Gastrocnemius medialis (tissue), 4 donors: Measurements from ENCODE around the gene FAM110D. TPM values are rescaled to one million over a fixed set of nuclear protein-coding genes. Genes with fewer than 3 reads are reported as not detected.
A peak's percentile ranks its signal among the peaks of the same experiment; 100 is the strongest.

Source experiments
- ATAC-seq, 2 donors: fragments of 150-250 bp; one replicate each; pipeline ENCODE4 v1.9.1; 2016
- DNase-seq, 2 donors: peaks; one replicate each; pipeline ENCODE4 v3.0.0-alpha.2; 2019
- H3K27ac ChIP-seq, 4 donors: fragments of 200-600 bp; sonication (generic); 1 replicate in 1 of 4; 2 replicates in 3 of 4; pipeline ENCODE4 v1.5.1; 2016 to 2018; ENCODE audit warnings: mild to moderate bottlenecking in 2 of 4, moderate library complexity in 1 of 4
- H3K27me3 ChIP-seq, 3 donors: fragments of 200-600 bp; sonication (generic) in 2 of 3; 1 replicate in 1 of 3; 2 replicates in 2 of 3; pipeline versions ENCODE4 v1.5.1 to v1.6.0; 2016 to 2019; ENCODE audit warnings: mild to moderate bottlenecking in 1 of 3, moderate library complexity in 1 of 3
- H3K36me3 ChIP-seq, 2 donors: fragments of 200-600 bp; sonication (generic) in 1 of 2; one replicate each; pipeline ENCODE4 v1.5.1; 2017 to 2018
- H3K4me1 ChIP-seq, 2 donors: fragments of 200-600 bp; sonication (generic) in 1 of 2; one replicate each; pipeline ENCODE4 v1.5.1; 2016 to 2017; ENCODE audit warnings: mild to moderate bottlenecking in 2 of 2
- H3K4me3 ChIP-seq, 4 donors: fragments of 200-600 bp; sonication (generic) in 3 of 4; 1 replicate in 1 of 4; 2 replicates in 3 of 4; pipeline ENCODE4 v1.5.1; 2016 to 2019; ENCODE audit warnings: mild to moderate bottlenecking in 2 of 4
- H3K9me3 ChIP-seq, 3 donors: fragments of 200-600 bp; sonication (generic) in 2 of 3; 1 replicate in 1 of 3; 2 replicates in 2 of 3; pipeline ENCODE4 v1.5.1; 2016 to 2019
- CTCF ChIP-seq, 5 experiments: fragments of 450-650 bp in 3 of 5; fragments of 200-600 bp in 2 of 5; sonication (generic) in 2 of 5; IDR thresholded peaks in 4 of 5; conservative IDR thresholded peaks in 1 of 5; 1 replicate in 4 of 5; 2 replicates in 1 of 5; pipeline ENCODE4 v1.5.1; 2016 to 2019; ENCODE audit warnings: antibody characterized with exemption in 5 of 5, mild to moderate bottlenecking in 3 of 5, moderate library complexity in 3 of 5
- POLR2A ChIP-seq, 2 donors: fragments of 450-650 bp; IDR thresholded peaks; one replicate each; pipeline ENCODE4 v1.6.1; 2017; ENCODE audit warnings: antibody characterized with exemption in 2 of 2, mild to moderate bottlenecking in 2 of 2, moderate library complexity in 2 of 2
- in situ Hi-C, 4 donors: fragments of 200-750 bp; cut with MboI; loops; one replicate each; pipeline versions ENCODE4 v1.15.0 to v1.8.0; 2017; ENCODE audit warnings: low sequenced_read_pairs in 4 of 4
- intact Hi-C: fragments of 100-400 bp; cut with DNase I; formaldehyde crosslinking; loops from one replicate; pipeline ENCODE4 v1.15.1; 2023; ENCODE audit warnings: low total_unique reads
- total RNA-seq, 4 donors: library from RNA; depleted of rRNA; stranded (reverse); fragments of >200 nt; gene quantifications; one replicate each; pipeline versions ENCODE4 v1.1.0 to v1.2.3, GENCODE V29; 2016

FAM110D gene
- total RNA-seq, 4 donors from 2014 or later, result 3.1 to 5.2 (median 4.2) TPM

GRCh38 chr1:26164036-26164860, 5.4 kb downstream of the FAM110D start:
- no peaks in the 10 kb centered on the region for H3K27me3 ChIP-seq
- H3K36me3 ChIP-seq, result no peaks in the 10 kb centered on the region
- ATAC-seq (peak; percentile 27 to 37), DNase-seq (no peak)
- peaks cover 7 to 16% of the 10 kb centered on the region in 2 donors for H3K4me1 ChIP-seq
- TF ChIP-seq POLR2A (IDR thresholded peaks at IDR 0.05), result no peak
- peak in 4 of 5 experiments; percentile 87 to 95 (median 90) for TF ChIP-seq CTCF (IDR thresholded peaks at IDR 0.05 in 4 of 5, conservative IDR thresholded peaks at IDR 0.05 in 1 of 5)
- H3K4me3 ChIP-seq, result peak overlapping the region; percentile 42 to 60 (median 46)
- no peaks in the 10 kb centered on the region for H3K9me3 ChIP-seq
- intact Hi-C loops, result loop anchor here (1.0 to 5.0 kb wide), 2 partner anchors 69 to 127 kb away; no protein-coding TSS in a partner anchor
- in situ Hi-C loops, result loop anchor here in 1 of 4 donors (25.0 kb wide), 2 partner anchors 127 to 277 kb away; partner anchors contain the start of genes PAQR7 and SLC30A2
- peak overlapping the region; percentile 63 to 76 (median 73) for H3K27ac ChIP-seq

DNA sequence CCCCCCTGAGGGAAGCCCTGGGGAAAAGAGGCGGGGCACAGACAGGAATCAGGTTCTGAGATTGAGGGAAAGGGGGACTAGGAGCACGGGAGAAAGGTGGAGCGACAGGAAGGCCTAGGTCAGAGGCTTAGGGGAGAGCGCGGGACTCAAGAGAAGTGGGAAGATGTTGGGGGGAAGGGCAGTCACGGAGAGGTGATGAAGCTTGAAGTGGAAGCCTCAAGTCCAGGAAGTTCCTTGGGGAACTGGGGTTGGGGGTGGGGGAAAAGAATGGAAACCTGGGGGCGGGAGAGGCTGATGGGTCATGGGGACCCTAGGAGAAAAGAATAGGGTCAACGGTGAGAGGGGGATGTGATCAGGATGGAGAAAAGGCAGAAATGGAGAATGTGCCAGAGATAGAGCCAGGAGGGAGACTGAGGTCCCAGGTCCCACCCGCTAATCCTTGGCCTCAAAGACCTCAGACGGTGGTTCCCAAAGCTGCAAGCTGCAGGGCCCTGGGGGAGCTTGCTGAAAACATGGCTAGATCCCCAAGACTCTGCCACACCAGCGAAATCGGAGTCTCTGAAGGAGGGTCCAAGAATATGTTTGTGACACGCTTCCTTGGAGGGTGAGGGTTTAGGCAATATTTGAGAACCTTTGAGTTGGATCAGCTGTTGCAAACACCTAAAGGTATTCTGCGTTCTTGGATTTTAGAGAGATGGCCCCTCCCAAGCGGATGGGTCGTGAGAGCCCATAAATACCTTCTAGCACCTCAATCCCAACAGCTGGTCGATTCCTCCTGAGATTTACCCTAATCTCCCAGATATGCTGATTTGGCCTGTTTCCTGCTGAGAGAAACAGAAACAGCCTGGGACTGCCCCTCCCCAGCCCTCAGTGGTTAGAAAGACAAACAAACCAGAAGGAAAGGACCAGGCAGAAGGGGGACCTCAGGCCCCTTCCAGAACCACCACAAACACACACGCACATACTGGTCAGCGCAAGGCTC, 6.3 kb downstream of the FAM110D start:
- in situ Hi-C loops (loop anchor here in 2 of 4 donors (5.0 to 25.0 kb wide), 3 partner anchors 67 to 278 kb away; partner anchors contain the start of genes CEP85 (in 1 of the 2), PAQR7 (in 1 of the 2) and SLC30A2 (in 1 of the 2)), intact Hi-C loops (loop anchor here (1.0 to 5.0 kb wide), 2 partner anchors 68 to 128 kb away; no protein-coding TSS in a partner anchor)
- Histone ChIP-seq H3K27me3 (no peaks in the 10 kb centered on the region), H3K36me3 (no peaks in the 10 kb centered on the region), H3K4me1 (peaks cover 7 to 15% of the 10 kb centered on the region in 2 donors), H3K4me3 (peak overlapping the region in 1 of 4 donors; percentile 48), H3K27ac (peak overlapping the region; percentile 63 to 76 (median 73)), H3K9me3 (no peaks in the 10 kb centered on the region)
- DNase-seq (no peak), ATAC-seq (no peak)
- TF ChIP-seq CTCF (IDR thresholded peaks at IDR 0.05 in 4 of 5, conservative IDR thresholded peaks at IDR 0.05 in 1 of 5), result no peak
- no peak for TF ChIP-seq POLR2A (IDR thresholded peaks at IDR 0.05)

- peaks cover 0 to 3% of the 10 kb centered on the region in 2 donors for H3K36me3 ChIP-seq
- intact Hi-C loops (no loop called here), in situ Hi-C loops (loop anchor here in 2 of 4 donors (5.0 to 25.0 kb wide), 3 partner anchors 66 to 279 kb away; partner anchors contain the start of genes CEP85 (in 1 of the 2), PAQR7 (in 1 of the 2) and SLC30A2 (in 1 of the 2))
- H3K4me3 ChIP-seq, result no peak overlapping the region
- H3K27ac ChIP-seq, result no peak overlapping the region
- TF ChIP-seq POLR2A (IDR thresholded peaks at IDR 0.05) (no peak), CTCF (IDR thresholded peaks at IDR 0.05 in 4 of 5, conservative IDR thresholded peaks at IDR 0.05 in 1 of 5) (no peak)
- H3K9me3 ChIP-seq, result no peaks in the 10 kb centered on the region
- ATAC-seq (no peak), DNase-seq (no peak)
- peaks cover 15 to 24% of the 10 kb centered on the region in 2 donors for H3K4me1 ChIP-seq
- H3K27me3 ChIP-seq, result no peaks in the 10 kb centered on the region
Observed at GRCh38 chr1:26166719-26167281, 7.9 kb downstream of the FAM110D start.
